Measurements from ENCODE around the gene MOSPD2.

The MOSPD2 gene

GRCh38 chrX:14872851-14873675, at the start of gene MOSPD2, which contains the start of gene FANCB:
Gene MOSPD2, plus strand, starts transcription at chrX:14873421. Its CDS starts 108 bp downstream, at chrX:14873529.
Gene FANCB, minus strand, starts transcription at chrX:14873069. Its CDS starts 7,559 bp downstream, at chrX:14865510.
- Mint-ChIP-seq H3K4me3 (peak within 1 kb of the TSS; percentile 89), H3K4me1 (peaks cover 6% of the 10 kb centered on the region)

DNA sequence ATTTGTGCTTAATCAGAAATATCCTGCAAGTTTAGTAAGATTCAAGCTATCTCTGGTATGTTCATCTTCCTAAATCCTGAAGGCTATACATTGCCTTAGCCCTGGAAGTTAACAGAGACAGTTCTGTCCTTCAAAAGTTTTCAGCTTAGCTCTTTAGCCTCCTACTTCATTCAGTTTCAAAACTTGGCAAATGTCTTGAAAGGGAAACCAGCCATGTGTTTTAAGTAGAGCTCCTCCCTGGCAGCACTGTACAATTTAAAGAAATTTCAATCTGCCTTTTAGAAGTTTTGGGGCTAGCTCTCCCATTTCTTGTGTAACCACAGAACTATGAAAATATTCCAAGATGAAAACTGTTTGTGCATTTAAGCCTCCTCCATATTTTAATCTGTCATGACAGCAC, 47.4 kb upstream of the MOSPD2 start:
- H3K27ac Mint-ChIP-seq = no peak overlapping the region
- peaks cover 2% of the 10 kb centered on the region for H3K9me3 Mint-ChIP-seq
- H3K4me1 Mint-ChIP-seq = no peaks in the 10 kb centered on the region
- no peaks in the 10 kb centered on the region for H3K27me3 Mint-ChIP-seq
- H3K36me3 Mint-ChIP-seq = peaks cover 4% of the 10 kb centered on the region
- ATAC-seq = no peak
- no peak overlapping the region for H3K4me3 Mint-ChIP-seq

More at GRCh38 chrX:14872851-14873675, at the start of gene MOSPD2, which contains the start of gene FANCB:
- Mint-ChIP-seq H3K9me3 (no peaks in the 10 kb centered on the region), H3K27me3 (no peaks in the 10 kb centered on the region), H3K27ac (peak within 1 kb of the TSS; percentile 85), H3K36me3 (peaks cover 16% of the 10 kb centered on the region)
- peak; percentile 98 for ATAC-seq

DNA sequence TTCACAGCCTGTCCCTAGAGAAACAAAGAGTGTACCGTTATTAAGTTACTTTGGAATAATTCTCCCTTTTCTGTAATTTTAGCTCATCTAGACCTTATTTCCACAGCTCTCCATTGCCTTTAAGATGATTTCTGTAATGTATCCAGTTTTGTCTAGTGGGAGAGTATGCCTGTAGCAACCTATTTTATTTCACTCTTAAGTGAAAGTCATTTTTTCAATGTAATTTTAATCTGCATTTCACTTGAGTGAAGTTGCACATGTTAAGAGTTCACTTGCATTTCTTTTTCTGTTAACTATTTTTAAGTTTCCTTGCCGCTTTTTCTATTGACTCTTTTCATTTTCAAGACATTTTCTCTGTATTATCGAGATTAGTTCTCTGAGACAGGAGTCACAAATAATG, 46.9 kb upstream of the MOSPD2 start:
- Mint-ChIP-seq H3K27ac (no peak overlapping the region), H3K4me1 (no peaks in the 10 kb centered on the region), H3K9me3 (peaks cover 2% of the 10 kb centered on the region), H3K4me3 (no peak overlapping the region), H3K36me3 (peaks cover 4% of the 10 kb centered on the region), H3K27me3 (no peaks in the 10 kb centered on the region)
- no peak for ATAC-seq

- Mint-ChIP-seq H3K27ac (no peak overlapping the region), H3K4me1 (no peaks in the 10 kb centered on the region), H3K9me3 (peaks cover 2% of the 10 kb centered on the region), H3K36me3 (peaks cover 12% of the 10 kb centered on the region), H3K27me3 (no peaks in the 10 kb centered on the region), H3K4me3 (no peak overlapping the region)
- ATAC-seq = no peak
Measured at GRCh38 chrX:14829643-14830042, 43.6 kb upstream of the MOSPD2 start.

DNA sequence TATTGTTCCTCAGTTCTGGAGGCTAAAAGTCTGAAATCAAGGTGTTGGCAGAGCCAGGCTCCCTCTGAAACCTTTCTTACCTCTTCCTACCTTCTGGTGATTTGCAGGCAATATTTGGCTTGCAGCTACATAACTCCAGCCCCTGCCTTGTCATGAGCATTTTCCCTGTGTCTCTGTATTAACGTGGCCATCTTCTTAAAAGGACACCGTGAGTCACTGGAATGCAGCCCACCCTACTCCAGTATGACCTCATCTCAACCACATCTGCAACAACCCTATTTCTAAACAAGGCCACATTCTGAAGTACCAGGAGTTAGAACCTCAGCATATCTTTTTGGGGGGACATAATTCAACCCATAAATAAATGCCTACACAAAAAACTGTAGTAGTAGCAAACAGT, 41.1 kb upstream of the MOSPD2 start:
- H3K27me3 Mint-ChIP-seq = no peaks in the 10 kb centered on the region
- no peak overlapping the region for H3K4me3 Mint-ChIP-seq
- no peak overlapping the region for H3K27ac Mint-ChIP-seq
- ATAC-seq = no peak
- H3K9me3 Mint-ChIP-seq = peaks cover 2% of the 10 kb centered on the region
- peaks cover 22% of the 10 kb centered on the region for H3K36me3 Mint-ChIP-seq
- no peaks in the 10 kb centered on the region for H3K4me1 Mint-ChIP-seq

DNA sequence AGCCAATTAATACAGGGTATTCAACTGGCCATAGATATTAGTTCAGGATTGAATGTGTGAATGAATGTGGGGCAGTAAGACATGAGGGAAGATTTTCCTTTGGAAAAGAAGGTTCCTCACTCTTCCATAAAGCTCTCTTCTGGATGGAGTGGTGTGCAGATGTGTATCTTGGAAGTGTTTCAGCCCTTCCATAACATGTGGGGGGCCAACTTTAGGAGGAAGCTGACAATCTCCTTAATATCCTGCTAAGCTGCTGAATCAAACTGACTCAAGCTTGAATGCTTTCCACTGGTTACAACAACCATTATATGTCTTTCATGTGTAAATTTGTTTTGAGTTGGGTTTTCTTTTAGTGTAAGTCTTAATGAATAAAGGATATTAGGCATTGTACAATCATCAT, 40.6 kb upstream of the MOSPD2 start:
- no peak for ATAC-seq
- Mint-ChIP-seq H3K9me3 (peaks cover 2% of the 10 kb centered on the region), H3K36me3 (peaks cover 22% of the 10 kb centered on the region), H3K27ac (no peak overlapping the region), H3K4me1 (no peaks in the 10 kb centered on the region), H3K4me3 (no peak overlapping the region), H3K27me3 (no peaks in the 10 kb centered on the region)

- no peaks in the 10 kb centered on the region for H3K27me3 Mint-ChIP-seq
- H3K36me3 Mint-ChIP-seq = peaks cover 25% of the 10 kb centered on the region
- no peak for ATAC-seq
- H3K27ac Mint-ChIP-seq = no peak overlapping the region
- H3K9me3 Mint-ChIP-seq = no peaks in the 10 kb centered on the region
- no peaks in the 10 kb centered on the region for H3K4me1 Mint-ChIP-seq
- no peak overlapping the region for H3K4me3 Mint-ChIP-seq
Measured at GRCh38 chrX:14837155-14837554, 36.1 kb upstream of the MOSPD2 start.

DNA sequence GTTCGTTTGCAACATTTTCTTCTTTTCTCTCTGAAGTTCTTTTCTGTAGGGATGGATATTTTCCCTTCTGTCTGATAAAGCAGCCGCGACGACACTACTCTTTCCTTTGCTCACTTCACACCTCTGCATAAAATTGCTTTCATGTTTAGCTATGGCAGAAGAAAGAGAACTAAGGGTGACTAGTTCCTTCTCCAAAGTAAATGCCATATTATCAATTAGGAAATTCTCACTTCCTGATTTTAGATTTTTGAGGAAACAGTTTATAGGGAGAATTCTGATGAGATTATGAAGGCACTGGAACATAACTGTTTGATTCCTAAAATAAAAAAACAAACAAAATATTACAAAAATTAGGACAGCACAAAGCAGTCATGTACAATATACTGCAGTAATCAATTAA, 29.6 kb upstream of the MOSPD2 start:
- Mint-ChIP-seq H3K27me3 (no peaks in the 10 kb centered on the region), H3K4me1 (no peaks in the 10 kb centered on the region), H3K9me3 (no peaks in the 10 kb centered on the region), H3K36me3 (peaks cover 16% of the 10 kb centered on the region), H3K4me3 (no peak overlapping the region), H3K27ac (no peak overlapping the region)
- no peak for ATAC-seq

DNA sequence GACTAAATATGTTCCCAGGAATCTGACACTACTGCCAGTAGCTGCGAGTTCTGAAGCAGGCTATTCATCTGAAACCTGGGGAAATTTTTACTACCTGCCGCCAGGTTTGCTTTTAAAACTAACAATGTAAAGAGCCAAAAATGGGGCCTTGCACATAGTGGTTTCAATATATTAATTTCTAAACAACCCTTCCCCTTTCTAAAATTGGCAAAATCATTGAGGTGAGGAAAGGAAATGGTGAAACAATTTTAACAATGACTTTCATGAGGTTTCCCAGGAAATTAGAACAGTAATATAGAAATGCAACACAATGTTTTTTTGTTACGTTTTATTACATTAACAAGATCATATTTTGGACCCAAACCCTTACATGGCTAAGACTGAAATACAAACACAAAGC, 21.7 kb upstream of the MOSPD2 start:
- H3K27ac Mint-ChIP-seq = no peak overlapping the region
- no peaks in the 10 kb centered on the region for H3K27me3 Mint-ChIP-seq
- H3K4me1 Mint-ChIP-seq = no peaks in the 10 kb centered on the region
- H3K9me3 Mint-ChIP-seq = no peaks in the 10 kb centered on the region
- peaks cover 20% of the 10 kb centered on the region for H3K36me3 Mint-ChIP-seq
- ATAC-seq = no peak
- no peak overlapping the region for H3K4me3 Mint-ChIP-seq

DNA sequence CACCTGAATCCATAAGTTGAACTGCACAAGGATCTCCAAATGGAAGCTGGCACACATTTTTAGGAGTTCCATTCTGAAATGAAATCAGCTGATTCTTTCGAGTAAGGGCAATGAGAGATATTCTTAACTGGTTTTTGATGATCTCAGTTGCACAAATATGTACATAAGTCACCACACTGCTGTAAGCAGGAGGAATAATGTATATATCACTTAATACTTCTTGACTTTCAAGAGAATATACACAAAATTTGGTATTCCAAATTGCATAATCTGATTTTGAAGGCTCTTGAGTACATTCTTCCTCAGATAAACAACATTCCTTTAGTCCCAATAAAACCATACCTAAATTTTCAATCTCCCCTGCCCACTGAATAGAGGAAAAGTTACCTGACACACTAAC, 8.6 kb upstream of the MOSPD2 start:
- no peaks in the 10 kb centered on the region for H3K27me3 Mint-ChIP-seq
- H3K36me3 Mint-ChIP-seq = peaks cover 17% of the 10 kb centered on the region
- H3K9me3 Mint-ChIP-seq = no peaks in the 10 kb centered on the region
- no peak overlapping the region for H3K4me3 Mint-ChIP-seq
- no peak for ATAC-seq
- H3K27ac Mint-ChIP-seq = no peak overlapping the region
- H3K4me1 Mint-ChIP-seq = no peaks in the 10 kb centered on the region

DNA sequence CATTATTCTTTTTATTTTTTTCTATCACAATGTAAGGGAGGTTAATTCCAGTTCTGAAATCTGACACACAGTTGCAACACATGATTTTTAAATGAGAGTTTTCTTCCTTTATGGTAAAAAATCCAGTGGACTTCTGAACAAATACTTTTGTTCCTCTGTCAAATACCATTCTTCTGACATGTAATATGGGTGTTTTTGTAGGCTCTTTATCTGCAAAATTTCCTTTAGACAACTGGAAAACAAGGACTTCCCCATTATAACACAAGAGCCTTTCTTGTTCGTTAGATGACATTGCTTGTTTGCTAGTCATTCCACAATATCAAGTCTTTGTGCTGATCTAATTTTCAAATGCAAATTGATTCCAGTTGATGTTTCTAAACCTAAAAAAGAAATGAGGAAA, 8.0 kb upstream of the MOSPD2 start:
- no peak overlapping the region for H3K27ac Mint-ChIP-seq
- no peaks in the 10 kb centered on the region for H3K4me1 Mint-ChIP-seq
- H3K4me3 Mint-ChIP-seq = no peak overlapping the region
- no peaks in the 10 kb centered on the region for H3K27me3 Mint-ChIP-seq
- no peak for ATAC-seq
- H3K36me3 Mint-ChIP-seq = peaks cover 17% of the 10 kb centered on the region
- H3K9me3 Mint-ChIP-seq = no peaks in the 10 kb centered on the region

- H3K27me3 Mint-ChIP-seq = no peaks in the 10 kb centered on the region
- no peak overlapping the region for H3K27ac Mint-ChIP-seq
- no peaks in the 10 kb centered on the region for H3K9me3 Mint-ChIP-seq
- H3K36me3 Mint-ChIP-seq = peaks cover 25% of the 10 kb centered on the region
- ATAC-seq = no peak
- peak overlapping the region; percentile 38 for H3K4me3 Mint-ChIP-seq
- H3K4me1 Mint-ChIP-seq = peaks cover 6% of the 10 kb centered on the region
Measured at GRCh38 chrX:14871767-14872166, 1.5 kb upstream of the MOSPD2 start.

DNA sequence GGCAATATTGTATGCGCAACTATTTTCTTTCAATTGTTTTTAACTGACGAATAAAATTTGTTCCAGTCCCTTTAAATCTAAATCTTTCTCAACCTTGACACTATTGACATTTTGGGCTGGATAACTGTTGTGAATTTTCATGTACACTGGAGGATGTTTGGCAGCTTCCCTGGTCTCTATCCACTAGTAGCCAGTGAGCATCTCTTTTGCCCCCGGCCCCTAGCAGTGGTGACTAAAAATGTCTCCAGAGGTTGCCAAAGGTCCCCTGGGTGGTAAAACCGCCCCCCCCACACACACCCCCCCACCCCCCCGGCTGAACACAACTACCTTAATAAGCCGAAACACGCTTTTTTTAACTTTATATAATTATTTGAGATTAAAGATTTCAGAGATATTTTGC, 866 bp upstream of the MOSPD2 start:
- Mint-ChIP-seq H3K36me3 (peaks cover 23% of the 10 kb centered on the region), H3K9me3 (no peaks in the 10 kb centered on the region), H3K27me3 (no peaks in the 10 kb centered on the region), H3K4me3 (peak overlapping the region; percentile 89), H3K4me1 (peaks cover 6% of the 10 kb centered on the region), H3K27ac (peak overlapping the region; percentile 85)
- no peak for ATAC-seq

- no peak for ATAC-seq
- Mint-ChIP-seq H3K36me3 (peaks cover 11% of the 10 kb centered on the region), H3K4me1 (peaks cover 6% of the 10 kb centered on the region), H3K9me3 (no peaks in the 10 kb centered on the region), H3K27me3 (no peaks in the 10 kb centered on the region), H3K4me3 (peak overlapping the region; percentile 89), H3K27ac (peak overlapping the region; percentile 85)
Measured at GRCh38 chrX:14873676-14874049, 442 bp downstream of the MOSPD2 start.

DNA sequence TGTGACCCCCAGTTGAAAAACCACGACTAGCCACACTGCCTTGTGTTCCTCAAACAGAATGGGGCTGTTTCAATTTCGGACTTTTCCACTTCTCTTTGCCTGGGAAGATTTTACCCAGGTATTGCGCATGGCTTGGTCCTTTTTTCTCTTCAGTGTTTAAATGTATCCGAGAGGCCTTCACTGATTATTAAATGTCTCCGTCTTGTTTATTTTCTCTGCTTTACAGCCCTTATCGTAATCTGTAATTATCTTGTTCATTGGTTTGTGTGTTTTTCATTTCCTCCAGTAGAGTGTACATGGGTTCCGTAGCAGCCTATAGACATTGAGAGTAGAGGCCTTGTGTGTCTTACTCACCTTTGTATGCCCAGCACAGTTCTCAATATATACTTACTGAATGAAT, 2.4 kb downstream of the MOSPD2 start:
- Mint-ChIP-seq H3K27ac (no peak overlapping the region), H3K4me1 (peaks cover 6% of the 10 kb centered on the region), H3K27me3 (no peaks in the 10 kb centered on the region), H3K36me3 (peaks cover 11% of the 10 kb centered on the region), H3K9me3 (no peaks in the 10 kb centered on the region), H3K4me3 (no peak overlapping the region)
- ATAC-seq = no peak

GRCh38 chrX:14883826-14884225, 10.6 kb downstream of the MOSPD2 start:
- H3K9me3 Mint-ChIP-seq = no peaks in the 10 kb centered on the region
- H3K27me3 Mint-ChIP-seq = no peaks in the 10 kb centered on the region
- ATAC-seq = no peak
- no peak overlapping the region for H3K27ac Mint-ChIP-seq
- H3K4me1 Mint-ChIP-seq = peaks cover 9% of the 10 kb centered on the region
- H3K4me3 Mint-ChIP-seq = no peak overlapping the region
- H3K36me3 Mint-ChIP-seq = peaks cover 6% of the 10 kb centered on the region
